Measurements from ENCODE around the gene C19orf85. TPM values are rescaled to one million over a fixed set of nuclear protein-coding genes. Genes with fewer than 3 reads are reported as not detected.
"Not testable (repeated sequence)": the region's sequence is repeated elsewhere in the genome, so short reads cannot be mapped to it uniquely, and the experiment has no call there.

Gene C19orf85
- not detected in 2 replicates for total RNA-seq (2014; rRNA removed; shearing (Covaris generic))

DNA sequence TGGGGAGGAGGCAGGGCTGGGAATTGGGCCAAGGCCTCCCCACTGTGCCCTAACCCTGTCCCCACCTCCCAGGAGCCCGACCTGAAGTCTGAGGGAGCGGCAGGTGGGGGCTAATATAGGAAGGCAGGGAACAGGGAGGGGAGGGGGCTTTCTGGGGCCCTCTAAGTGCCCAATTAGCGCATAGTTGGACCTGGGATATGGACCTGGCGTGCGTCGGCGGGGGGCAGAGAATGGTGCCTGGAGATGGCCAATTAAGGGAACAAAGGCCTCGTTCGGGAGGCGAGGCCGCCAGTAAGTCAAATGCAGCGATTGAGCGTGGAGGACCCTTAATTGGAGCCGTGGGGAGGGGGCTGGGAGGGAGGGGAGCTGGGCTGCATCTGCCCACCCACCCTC is at the start of gene C19orf85:
TSS of gene C19orf85 (minus strand) at position 90 of the 393 bp plus-strand sequence. CDS start 197 bp downstream, outside the sequence.
- Histone ChIP-seq H3K36me3 (no peaks in the 10 kb centered on the region), H3K27ac (no peak within 1 kb of the TSS), H3K4me1 (peaks cover 7% of the 10 kb centered on the region; the same call in 1 of the 2 replicates), H3K4me3 (no peak within 1 kb of the TSS), H3K9me3 (replicated peaks) (no peaks in the 10 kb centered on the region), H3K27me3 (no peaks in the 10 kb centered on the region)
- no peak for DNase-seq

DNA sequence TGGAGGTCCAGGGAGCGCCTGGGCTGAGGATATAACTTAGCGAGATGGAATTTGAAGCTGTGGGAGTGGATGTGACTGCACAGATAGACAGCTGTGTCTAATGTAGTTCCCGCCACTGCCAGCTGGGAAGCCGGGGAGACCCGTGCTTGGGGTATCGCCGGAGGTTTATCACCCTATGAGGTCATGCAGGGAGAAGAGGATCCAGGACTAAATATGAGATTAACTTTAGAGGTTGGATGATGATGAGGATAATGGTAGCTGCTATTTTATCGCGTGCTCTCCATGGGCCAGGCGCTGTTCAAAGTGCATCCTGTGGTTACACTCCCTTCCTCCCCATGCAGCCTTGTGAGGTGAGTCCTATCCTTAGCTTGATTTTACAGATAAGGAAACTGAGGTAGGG is 43.6 kb upstream of the C19orf85 start:
- Histone ChIP-seq H3K4me1 (peaks cover 35% of the 10 kb centered on the region), H3K27me3 (no peaks in the 10 kb centered on the region), H3K4me3 (no peak overlapping the region), H3K36me3 (no peaks in the 10 kb centered on the region), H3K9me3 (replicated peaks) (no peaks in the 10 kb centered on the region), H3K27ac (peak overlapping the region; percentile 60)
- DNase-seq = peak; percentile 85 to 88

DNA sequence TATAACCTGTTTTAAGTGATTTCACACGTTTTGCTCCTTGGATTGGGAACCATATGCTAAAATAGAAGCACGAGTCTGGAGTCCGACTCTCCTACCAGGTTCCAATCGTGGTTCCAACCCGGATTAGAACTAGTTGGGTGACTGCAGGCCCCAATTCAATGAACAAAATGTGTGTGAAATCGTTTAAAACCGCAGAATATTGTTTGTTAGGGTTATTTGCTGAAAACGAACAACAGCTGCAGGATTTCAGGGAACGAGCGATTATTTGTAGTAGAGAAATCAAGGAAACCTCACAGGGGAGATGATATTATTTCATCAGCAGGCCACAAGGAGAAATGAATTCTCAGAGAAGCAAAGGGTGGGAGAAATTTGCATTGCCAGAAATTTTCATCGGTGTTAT is 40.4 kb upstream of the C19orf85 start:
- peaks cover 38% of the 10 kb centered on the region for H3K4me1 ChIP-seq
- no peaks in the 10 kb centered on the region for H3K27me3 ChIP-seq

DNA sequence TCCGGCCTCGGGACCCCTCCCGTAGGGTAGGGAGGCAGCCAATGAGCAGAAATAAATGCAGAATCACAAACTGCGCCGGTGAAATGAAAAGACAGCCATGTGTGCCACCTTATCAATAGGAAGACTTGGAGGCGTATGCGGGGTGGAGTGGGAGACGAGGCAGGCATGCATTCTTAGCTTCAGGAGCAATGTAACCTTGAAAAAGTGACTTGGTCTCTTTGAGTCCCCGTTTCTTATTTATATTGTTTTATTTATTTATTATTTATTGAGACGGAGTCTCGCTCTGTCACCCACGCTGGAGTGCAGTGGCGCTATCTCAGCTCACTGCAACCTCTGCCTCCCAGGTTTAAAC is 39.7 kb upstream of the C19orf85 start:
- peak overlapping the region; percentile 73 for H3K27ac ChIP-seq
- no peaks in the 10 kb centered on the region for H3K27me3 ChIP-seq
- H3K4me1 ChIP-seq = peaks cover 38% of the 10 kb centered on the region
- no peak for DNase-seq
- H3K4me3 ChIP-seq = no peak overlapping the region; the same call in 1 of the 2 replicates
- no peaks in the 10 kb centered on the region for H3K36me3 ChIP-seq
- H3K9me3 ChIP-seq (replicated peaks) = no peaks in the 10 kb centered on the region

More for the DNA sequence above, 40.4 kb upstream of the C19orf85 start:
- Histone ChIP-seq H3K27ac (peak overlapping the region; percentile 73), H3K36me3 (no peaks in the 10 kb centered on the region), H3K9me3 (replicated peaks) (no peaks in the 10 kb centered on the region), H3K4me3 (no peak overlapping the region)
- DNase-seq = peak; percentile 62 to 87

DNA sequence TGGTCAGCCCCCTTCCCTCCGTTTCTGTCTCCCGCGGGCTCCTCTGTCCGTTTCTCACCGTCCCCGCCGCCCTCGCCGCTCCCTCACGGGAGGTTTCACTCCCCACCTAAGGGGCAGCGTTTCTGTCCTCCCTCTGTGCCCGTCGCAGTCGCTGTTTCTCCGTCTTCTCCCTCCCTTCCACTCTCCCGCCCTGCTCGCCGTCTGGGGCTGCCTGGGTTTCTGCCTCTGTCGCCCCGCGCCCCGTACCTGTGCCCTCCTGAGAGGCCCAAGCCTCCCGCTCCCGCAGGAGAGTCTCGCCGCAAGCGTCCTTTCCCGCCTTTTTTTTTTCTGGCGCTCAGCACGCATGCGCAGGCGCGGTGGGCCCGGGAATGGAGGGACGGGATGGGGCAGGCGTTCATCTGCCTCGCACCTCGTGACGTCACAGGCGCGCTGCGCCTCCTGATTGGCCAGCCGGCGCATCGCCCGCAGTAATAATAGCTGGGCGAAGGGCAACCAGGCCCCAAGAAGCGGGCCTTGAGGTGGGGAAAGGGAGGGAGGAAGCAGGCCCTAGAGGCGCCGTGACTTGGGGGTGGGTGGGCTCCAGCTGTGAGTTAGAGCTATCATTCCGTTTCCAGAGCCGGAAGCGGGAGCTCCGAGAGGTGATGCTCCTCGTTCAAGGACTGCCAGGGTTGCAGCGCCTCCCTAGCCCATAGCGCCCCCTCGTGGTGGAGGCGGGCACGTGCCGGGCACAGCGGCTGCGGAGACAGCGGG is 39.1 kb upstream of the C19orf85 start:
- H3K27ac ChIP-seq = peak overlapping the region; percentile 73
- DNase-seq = peak; percentile 86 to 90

DNA sequence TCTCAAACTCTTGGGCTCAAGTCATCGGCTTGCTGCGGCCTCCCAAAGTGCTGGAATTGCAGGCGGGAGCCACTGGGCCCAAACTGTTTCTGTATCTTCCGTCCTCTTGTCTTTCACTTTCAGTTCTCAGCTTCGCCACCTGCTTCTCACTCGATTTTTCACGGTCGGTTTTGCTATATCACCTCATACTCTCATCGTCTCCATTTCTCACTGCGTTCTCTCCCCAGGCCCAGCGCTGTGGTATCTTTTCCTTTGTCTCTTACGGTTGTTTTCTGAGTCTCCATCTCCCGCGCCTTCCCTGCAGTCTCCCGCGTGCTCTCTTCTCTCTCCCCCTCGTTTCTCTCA is 38.6 kb upstream of the C19orf85 start:
- peaks cover 42% of the 10 kb centered on the region for H3K4me1 ChIP-seq
- no peaks in the 10 kb centered on the region for H3K9me3 ChIP-seq (replicated peaks)
- H3K27me3 ChIP-seq = no peaks in the 10 kb centered on the region
- no peaks in the 10 kb centered on the region for H3K36me3 ChIP-seq
- peak overlapping the region; percentile 73 for H3K27ac ChIP-seq
- DNase-seq = peak in 1 of 2 experiments; percentile 72
- H3K4me3 ChIP-seq = no peak overlapping the region

More for the DNA sequence above, 39.1 kb upstream of the C19orf85 start:
- H3K4me1 ChIP-seq = peaks cover 40% of the 10 kb centered on the region
- H3K27me3 ChIP-seq = no peaks in the 10 kb centered on the region
- no peaks in the 10 kb centered on the region for H3K36me3 ChIP-seq
- H3K9me3 ChIP-seq (replicated peaks) = no peaks in the 10 kb centered on the region
- H3K4me3 ChIP-seq = peak overlapping the region; percentile 37

DNA sequence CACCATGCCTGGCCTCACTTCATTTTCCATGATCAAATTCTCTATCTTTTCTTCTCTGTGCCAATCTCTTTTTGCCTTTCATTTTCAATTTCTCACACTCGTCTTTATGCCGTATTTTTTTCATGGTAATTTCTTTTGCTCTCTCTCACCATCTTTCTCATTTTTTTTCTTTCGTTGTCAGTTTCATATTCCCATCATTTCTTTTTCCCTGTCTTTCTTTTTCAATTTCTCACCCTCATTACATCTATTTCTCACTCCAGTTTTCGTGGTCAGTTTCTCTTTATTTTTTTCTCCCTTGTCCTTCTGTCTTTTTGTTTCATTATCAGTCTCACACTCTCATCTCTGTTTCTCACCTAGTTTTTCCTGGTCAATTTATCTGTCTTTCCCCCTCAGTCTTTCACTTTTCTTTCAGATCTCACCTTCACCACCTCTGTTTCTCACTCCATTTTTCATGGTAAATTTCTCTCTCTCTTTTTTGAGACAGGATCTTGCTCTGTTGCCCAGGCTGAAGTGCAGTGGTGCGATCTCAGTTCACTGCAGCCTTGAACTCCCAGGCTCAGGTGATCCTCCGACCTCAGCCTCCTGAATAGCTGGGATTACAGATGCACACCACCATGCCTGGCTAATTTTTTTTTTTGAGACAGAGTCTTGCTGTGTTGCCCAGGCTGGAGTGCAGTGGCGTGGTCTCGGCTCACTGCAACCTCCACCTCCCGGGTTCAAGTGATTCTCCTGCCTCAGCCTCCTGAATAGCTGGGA is 37.8 kb upstream of the C19orf85 start:
- Histone ChIP-seq H3K36me3 (no peaks in the 10 kb centered on the region), H3K4me3 (no peak overlapping the region), H3K4me1 (peaks cover 37% of the 10 kb centered on the region), H3K27me3 (no peaks in the 10 kb centered on the region), H3K9me3 (replicated peaks) (no peaks in the 10 kb centered on the region), H3K27ac (peak overlapping the region; percentile 73)
- DNase-seq = no peak

DNA sequence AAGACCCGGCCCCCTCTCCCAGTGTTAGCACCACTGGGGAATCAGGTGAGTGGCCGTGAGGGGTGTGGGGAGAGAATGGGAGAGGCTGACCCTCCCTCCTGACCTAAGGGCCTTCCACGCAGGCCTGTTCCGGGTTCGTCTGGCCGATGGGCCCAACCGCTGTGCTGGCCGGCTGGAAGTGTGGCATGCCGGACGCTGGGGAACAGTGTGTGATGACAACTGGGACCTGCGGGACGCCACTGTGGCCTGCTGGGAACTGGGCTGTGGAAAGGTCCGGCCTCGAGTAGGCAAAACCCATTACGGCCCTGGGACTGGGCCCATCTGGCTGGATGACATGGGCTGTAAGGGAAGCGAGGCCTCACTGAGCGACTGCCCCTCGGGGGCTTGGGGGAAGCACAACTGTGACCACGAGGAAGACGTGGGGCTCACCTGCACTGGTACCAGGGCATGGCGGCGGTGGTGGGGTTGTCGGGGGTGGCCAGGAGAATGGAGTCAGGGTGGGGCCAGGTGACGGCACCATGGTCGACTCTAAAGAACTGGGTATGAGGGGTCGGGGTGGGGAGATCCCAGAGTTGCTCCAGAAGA is 35.9 kb upstream of the C19orf85 start:
- Histone ChIP-seq H3K4me1 (peaks cover 45% of the 10 kb centered on the region), H3K27ac (no peak overlapping the region), H3K4me3 (no peak overlapping the region), H3K27me3 (no peaks in the 10 kb centered on the region), H3K9me3 (replicated peaks) (no peaks in the 10 kb centered on the region), H3K36me3 (no peaks in the 10 kb centered on the region)
- DNase-seq = no peak

DNA sequence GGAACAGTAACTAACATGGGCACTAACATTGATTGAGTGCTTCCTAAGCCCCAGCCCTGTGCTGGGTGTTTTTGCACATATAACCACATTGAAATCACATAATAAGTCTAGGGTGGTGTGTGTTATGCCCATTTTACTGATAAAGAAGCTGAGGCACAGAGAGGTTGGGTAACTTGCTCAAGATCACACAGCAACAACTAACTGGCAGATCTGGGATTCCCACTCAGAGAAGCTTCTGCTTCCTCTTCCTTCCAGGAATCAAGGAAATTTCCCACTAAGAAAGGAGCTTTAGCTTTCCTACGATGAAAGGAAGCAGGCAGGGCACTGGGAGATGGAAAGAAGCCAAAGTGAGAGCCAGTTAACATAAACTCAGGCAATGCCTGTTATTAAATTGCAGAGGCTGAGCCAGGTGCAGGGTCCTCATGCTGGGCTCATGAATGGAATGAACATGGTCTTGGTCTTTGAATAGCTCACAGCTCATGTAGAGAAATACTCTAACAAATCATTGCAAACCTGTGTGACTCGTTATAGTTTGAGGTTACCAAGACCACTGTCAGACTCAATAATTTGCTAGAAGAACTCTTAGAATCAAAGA is 33.8 kb upstream of the C19orf85 start:
- Histone ChIP-seq H3K9me3 (replicated peaks) (no peaks in the 10 kb centered on the region), H3K36me3 (no peaks in the 10 kb centered on the region), H3K27me3 (no peaks in the 10 kb centered on the region), H3K27ac (no peak overlapping the region), H3K4me1 (peaks cover 28% of the 10 kb centered on the region), H3K4me3 (no peak overlapping the region)
- peak in 1 of 2 experiments; percentile 61 for DNase-seq

DNA sequence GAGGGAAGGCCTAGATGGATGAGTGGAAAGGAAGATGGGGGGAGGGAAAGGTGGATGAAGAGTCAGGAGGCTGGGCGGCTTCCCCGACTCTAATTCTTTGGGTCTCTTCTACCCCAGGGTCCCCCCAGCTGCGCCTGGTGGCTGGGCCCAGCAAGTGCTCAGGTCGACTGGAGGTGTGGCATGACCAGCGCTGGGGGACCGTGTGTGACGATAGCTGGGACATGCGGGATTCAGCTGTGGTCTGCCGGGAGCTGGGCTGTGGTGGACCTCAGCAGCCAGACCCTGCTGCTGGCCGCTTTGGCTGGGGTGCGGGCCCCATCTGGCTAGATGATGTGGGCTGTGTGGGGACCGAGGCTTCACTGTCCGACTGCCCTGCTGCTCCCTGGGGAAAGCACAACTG is 33.2 kb upstream of the C19orf85 start:
- H3K27me3 ChIP-seq = no peaks in the 10 kb centered on the region
- H3K36me3 ChIP-seq = no peaks in the 10 kb centered on the region
- H3K4me1 ChIP-seq = peaks cover 23% of the 10 kb centered on the region
- no peak overlapping the region for H3K27ac ChIP-seq
- no peaks in the 10 kb centered on the region for H3K9me3 ChIP-seq (replicated peaks)
- no peak overlapping the region for H3K4me3 ChIP-seq
- no peak for DNase-seq

DNA sequence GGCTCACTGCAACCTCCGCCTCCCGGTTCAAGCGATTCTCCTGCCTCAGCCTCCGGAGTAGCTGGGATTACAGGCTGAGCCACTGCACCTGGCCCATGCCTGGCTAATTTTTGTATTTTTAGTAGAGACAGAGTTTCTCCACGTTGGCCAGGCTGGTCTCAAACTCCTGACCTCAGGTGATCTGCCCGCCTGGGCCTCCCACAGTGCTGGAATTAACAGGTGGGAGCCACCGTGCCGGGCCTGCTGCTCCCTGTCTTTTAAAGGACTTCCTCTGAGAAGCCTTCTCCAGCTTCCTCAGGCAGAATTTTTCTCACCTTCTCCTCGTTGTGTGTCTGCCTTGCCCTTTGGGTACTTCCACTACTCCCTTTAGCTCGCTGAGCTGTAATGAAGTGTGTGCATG is 32.3 kb upstream of the C19orf85 start:
- not testable (repeated sequence) for H3K9me3 ChIP-seq (replicated peaks); H3K27me3 ChIP-seq; DNase-seq; H3K27ac ChIP-seq; H3K4me3 ChIP-seq; H3K36me3 ChIP-seq
- H3K4me1 ChIP-seq = peaks cover 29% of the 10 kb centered on the region

DNA sequence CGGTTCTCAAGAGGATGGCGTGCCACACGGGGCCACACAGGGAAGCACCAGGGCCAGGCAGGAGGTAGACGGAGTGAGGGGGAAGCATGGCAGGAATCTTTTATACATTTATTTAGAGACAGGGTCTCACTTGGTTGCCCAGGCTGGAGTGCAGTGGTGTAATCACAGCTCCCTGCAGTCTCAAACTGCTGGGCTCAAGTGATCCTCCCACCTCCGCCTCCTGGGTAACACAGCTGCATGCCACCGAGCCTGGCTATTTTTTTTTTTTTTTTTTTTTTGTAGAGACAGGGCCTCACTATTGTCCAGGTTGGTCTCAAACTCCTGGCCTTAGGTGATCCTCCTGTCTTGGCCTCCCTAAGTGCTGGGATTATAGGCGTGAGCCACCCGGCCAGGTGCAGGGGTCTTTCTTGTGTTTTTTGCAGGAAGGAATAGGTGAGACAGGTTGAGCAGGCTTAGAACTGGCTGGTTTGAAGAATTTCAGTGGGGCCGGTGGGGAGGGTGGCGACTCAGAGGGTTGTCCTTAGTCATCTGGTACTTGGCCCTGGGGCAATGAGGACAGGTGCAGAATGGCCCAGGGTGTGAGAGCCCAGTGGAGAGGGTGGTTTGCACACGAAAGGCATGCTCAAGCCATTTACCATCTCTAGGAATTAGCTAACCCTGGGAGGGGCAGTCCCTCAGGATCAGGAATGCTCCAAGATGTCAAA is 31.2 kb upstream of the C19orf85 start:
- no peaks in the 10 kb centered on the region for H3K27me3 ChIP-seq
- H3K27ac ChIP-seq = no peak overlapping the region
- H3K36me3 ChIP-seq = no peaks in the 10 kb centered on the region
- H3K4me3 ChIP-seq = no peak overlapping the region
- no peaks in the 10 kb centered on the region for H3K9me3 ChIP-seq (replicated peaks)
- H3K4me1 ChIP-seq = peaks cover 29% of the 10 kb centered on the region
- DNase-seq = peak; percentile 75 to 82

DNA sequence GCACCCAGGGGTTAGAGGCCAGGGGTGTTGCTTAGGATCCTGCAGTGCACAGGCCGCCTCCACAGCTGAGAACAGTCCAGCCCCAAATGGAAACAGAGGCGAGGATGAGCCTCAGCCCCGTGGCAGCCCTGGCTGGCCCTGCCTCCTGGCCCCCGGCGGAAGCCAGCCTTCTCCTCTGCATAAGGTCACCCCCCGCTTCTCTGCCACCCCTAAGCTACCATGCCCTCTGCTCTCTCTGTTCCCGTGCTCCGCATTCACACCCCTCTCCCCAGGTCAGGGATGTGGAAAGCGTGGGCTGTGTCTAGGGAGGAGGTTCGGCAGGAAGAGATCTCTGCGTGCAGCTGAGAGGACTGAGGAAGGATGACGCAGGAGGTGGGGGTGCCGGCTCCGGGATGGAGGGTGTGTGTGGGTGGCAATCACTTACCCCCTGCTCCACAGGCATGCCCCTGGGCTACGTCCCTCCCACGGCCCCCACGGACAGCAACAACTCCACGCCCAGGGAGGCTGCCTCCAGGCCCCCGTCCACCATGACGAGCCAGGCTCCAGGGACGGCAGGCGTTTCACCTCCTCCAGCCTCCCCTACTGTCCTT is 29.7 kb upstream of the C19orf85 start:
- Histone ChIP-seq H3K4me1 (peaks cover 33% of the 10 kb centered on the region), H3K27me3 (no peaks in the 10 kb centered on the region), H3K27ac (no peak overlapping the region), H3K9me3 (replicated peaks) (no peaks in the 10 kb centered on the region), H3K4me3 (peak overlapping the region; percentile 28), H3K36me3 (no peaks in the 10 kb centered on the region)
- no peak for DNase-seq

DNA sequence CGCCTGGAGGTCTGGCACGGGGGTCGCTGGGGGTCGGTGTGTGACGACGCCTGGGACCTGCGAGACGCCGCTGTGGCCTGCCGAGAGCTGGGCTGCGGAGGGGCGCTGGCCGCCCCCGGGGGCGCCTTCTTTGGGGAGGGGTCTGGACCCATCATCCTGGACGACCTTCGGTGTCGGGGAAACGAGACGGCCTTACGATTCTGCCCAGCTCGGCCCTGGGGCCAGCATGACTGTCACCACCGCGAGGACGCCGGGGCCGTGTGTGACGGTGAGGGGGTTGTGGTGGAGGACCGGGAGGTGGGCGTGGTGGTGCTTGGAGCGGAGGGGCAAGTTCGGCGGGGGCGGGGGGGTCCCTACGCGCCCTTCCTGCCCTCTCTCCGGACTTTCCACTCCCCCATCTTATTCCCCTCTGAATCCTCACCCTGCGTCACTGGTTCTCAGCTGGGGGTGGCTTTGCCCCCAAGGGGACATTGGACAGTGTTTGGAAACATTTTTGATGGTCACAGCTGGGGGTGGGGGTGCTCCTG is 29.2 kb upstream of the C19orf85 start:
- no peak for DNase-seq
- Histone ChIP-seq H3K27ac (no peak overlapping the region), H3K4me3 (no peak overlapping the region), H3K9me3 (replicated peaks) (no peaks in the 10 kb centered on the region), H3K27me3 (no peaks in the 10 kb centered on the region), H3K4me1 (peaks cover 32% of the 10 kb centered on the region), H3K36me3 (no peaks in the 10 kb centered on the region)
